GM18858 (cell line): ENCODE data around the gene PUSL1.

Experiments used
- ATAC-seq: cut with Tn5 transposase; IDR thresholded peaks from one replicate; pipeline ENCODE4 v1.9.1; 2021; ENCODE audit not compliant: unreplicated experiment

The PUSL1 gene

GRCh38 chr1:1307923-1308755 lies at the start of gene PUSL1, which contains the start of gene ACAP3:
Gene PUSL1, plus strand, starts transcription at chr1:1308597. Its CDS starts 47 bp downstream, at chr1:1308644.
Gene ACAP3, minus strand, starts transcription at chr1:1307930. Its CDS starts 115 bp downstream, at chr1:1307815.
- peak; percentile 36 for ATAC-seq

- ATAC-seq: no peak
Observed at GRCh38 chr1:1259119-1259488, 49.3 kb upstream of the PUSL1 start.

- ATAC-seq: no peak
Observed at GRCh38 chr1:1259540-1259939, 48.9 kb upstream of the PUSL1 start.

GRCh38 chr1:1259951-1260600 lies 48.3 kb upstream of the PUSL1 start:
- no peak for ATAC-seq

GRCh38 chr1:1260843-1261560 lies 47.4 kb upstream of the PUSL1 start:
- ATAC-seq: no peak

GRCh38 chr1:1262071-1262470 lies 46.3 kb upstream of the PUSL1 start:
- ATAC-seq: no peak

- no peak for ATAC-seq
Observed at GRCh38 chr1:1262758-1263157, 45.6 kb upstream of the PUSL1 start.

GRCh38 chr1:1264026-1264425 lies 44.4 kb upstream of the PUSL1 start:
- ATAC-seq: no peak

GRCh38 chr1:1264868-1265272 lies 43.5 kb upstream of the PUSL1 start:
- ATAC-seq: no peak

GRCh38 chr1:1267488-1268283 lies 40.7 kb upstream of the PUSL1 start:
- ATAC-seq: no peak

- no peak for ATAC-seq
Observed at GRCh38 chr1:1268284-1268682, 40.1 kb upstream of the PUSL1 start.

- no peak for ATAC-seq
Observed at GRCh38 chr1:1270813-1271212, 37.6 kb upstream of the PUSL1 start.

- no peak for ATAC-seq
Observed at GRCh38 chr1:1272341-1273208, 35.8 kb upstream of the PUSL1 start.

GRCh38 chr1:1273209-1273511 lies 35.2 kb upstream of the PUSL1 start:
- ATAC-seq: no peak

GRCh38 chr1:1273512-1274298 lies 34.7 kb upstream of the PUSL1 start, which contains the start of gene UBE2J2:
Gene UBE2J2, minus strand, starts transcription at chr1:1273854. Its CDS starts 5,862 bp downstream, at chr1:1267992.
- ATAC-seq: no peak

- ATAC-seq: no peak
Observed at GRCh38 chr1:1274299-1274930, 34.0 kb upstream of the PUSL1 start.

GRCh38 chr1:1274931-1275431 lies 33.4 kb upstream of the PUSL1 start:
- ATAC-seq: no peak

- no peak for ATAC-seq
Observed at GRCh38 chr1:1275836-1276235, 32.6 kb upstream of the PUSL1 start.

- no peak for ATAC-seq
Observed at GRCh38 chr1:1278620-1279019, 29.8 kb upstream of the PUSL1 start.
